Caco-2 (cell line): ENCODE results near the gene PCDHGA9. TPM values are rescaled to one million over a fixed set of nuclear protein-coding genes. Genes with fewer than 3 reads are reported as not detected.

Experiments used
- BruUV-seq: library from RNA; stranded (reverse); fragments of 400-500 nt; replicated peaks from 2 replicates; lab custom pipeline; 2021; lab: Mats Ljungman, UMichigan
- CTCF ChIA-PET: fragments of 300-600 bp; sonication (Branson Sonifier 250); formaldehyde crosslinking; loops from one replicate; lab custom pipeline; 2022; ENCODE audit warnings: antibody characterized with exemption; lab: Charles Lee
- POLR2A ChIA-PET: fragments of 300-600 bp; sonication (Branson Sonifier 250); formaldehyde crosslinking; loops from one replicate; lab custom pipeline; 2022; ENCODE audit warnings: antibody characterized with exemption; lab: Charles Lee
- DNase-seq, 2 experiments: peaks; one replicate each; pipeline versions ENCODE4 v3.0.0 to v3.0.0-alpha.2; 2020 to 2022
- H3K27me3 ChIP-seq: replicated peaks from 2 replicates; pipeline ENCODE4 v1.6.0; 2011; ENCODE audit warnings: low read length; ENCODE audit not compliant: control insufficient read depth, insufficient read depth
- H3K36me3 ChIP-seq: 2 replicates; pipeline ENCODE4 v1.5.1; 2011; ENCODE audit warnings: low read length; ENCODE audit not compliant: control insufficient read depth, insufficient read depth
- H3K4me1 ChIP-seq: fragments of 250-450 bp; sonication (Bioruptor Pico); 2 replicates; pipeline ENCODE4 v1.5.1; 2020; ENCODE audit warnings: mild to moderate bottlenecking
- H3K4me3 ChIP-seq: 2 replicates; pipeline ENCODE4 v1.5.1; 2011; ENCODE audit warnings: low read depth, mild to moderate bottlenecking, control low read depth, low read length
- H3K9me3 ChIP-seq: fragments of 250-450 bp; sonication (Bioruptor Pico); 2 replicates; pipeline ENCODE4 v1.5.1; 2020; ENCODE audit warnings: mild to moderate bottlenecking, moderate library complexity
- H3K27ac Mint-ChIP-seq: one replicate; pipeline ENCODE4 v1.8.0; 2022; ENCODE audit warnings: mixed read lengths; ENCODE audit not compliant: unreplicated experiment
- H3K27me3 Mint-ChIP-seq: one replicate; pipeline ENCODE4 v1.8.0; 2022; ENCODE audit warnings: mixed read lengths; ENCODE audit not compliant: insufficient read depth, unreplicated experiment
- H3K36me3 Mint-ChIP-seq: one replicate; pipeline ENCODE4 v1.8.0; 2022; ENCODE audit warnings: mild to moderate bottlenecking, mixed read lengths; ENCODE audit not compliant: insufficient read depth, unreplicated experiment
- H3K4me1 Mint-ChIP-seq: one replicate; pipeline ENCODE4 v1.8.0; 2022; ENCODE audit warnings: low read depth, mixed read lengths; ENCODE audit not compliant: unreplicated experiment
- H3K4me3 Mint-ChIP-seq: one replicate; pipeline ENCODE4 v1.8.0; 2022; ENCODE audit warnings: mild to moderate bottlenecking, moderate library complexity, mixed read lengths; ENCODE audit not compliant: unreplicated experiment
- H3K9me3 Mint-ChIP-seq: one replicate; pipeline ENCODE4 v1.8.0; 2022; ENCODE audit warnings: mixed read lengths; ENCODE audit not compliant: unreplicated experiment
- CTCF ChIP-seq, 2 experiments: fragments of 200-600 bp in 1 of 2; IDR thresholded peaks; 1 replicate in 1 of 2; 2 replicates in 1 of 2; pipeline versions ENCODE4 v1.5.1 to v1.8.0; 2011 to 2022; ENCODE audit warnings: antibody characterized with exemption in 1 of 2, control low read depth in 1 of 2, inconsistent platforms in 1 of 2, low read depth in 1 of 2, low read length in 1 of 2, mild to moderate bottlenecking in 1 of 2, moderate library complexity in 1 of 2; ENCODE audit not compliant: insufficient read depth in 1 of 2, severe bottlenecking in 1 of 2, unreplicated experiment in 1 of 2
- intact Hi-C: fragments of 100-400 bp; cut with micrococcal nuclease; formaldehyde crosslinking; loops from one replicate; pipeline ENCODE4 v1.10.0; 2022; ENCODE audit not compliant: unreplicated experiment
- total RNA-seq: library from RNA; stranded (reverse); gene quantifications from 2 replicates; pipeline ENCODE4 v1.2.3, GENCODE V29; 2022

Gene PCDHGA9
- total RNA-seq, 1 experiment from 2014 or later: 2.8 TPM

- no peaks in the 10 kb centered on the region for H3K27me3 ChIP-seq
- H3K9me3 ChIP-seq: no peaks in the 10 kb centered on the region
- no peak overlapping the region for H3K27ac Mint-ChIP-seq
- H3K9me3 Mint-ChIP-seq: peaks cover 28% of the 10 kb centered on the region
- no TSS peak for BruUV-seq
- no peaks in the 10 kb centered on the region for H3K4me1 ChIP-seq
- intact Hi-C loops: no loop called here
- H3K36me3 ChIP-seq: no peaks in the 10 kb centered on the region
- no peaks in the 10 kb centered on the region for H3K36me3 Mint-ChIP-seq
- no peak for DNase-seq
- no peaks in the 10 kb centered on the region for H3K4me1 Mint-ChIP-seq
- CTCF ChIA-PET: no interaction called here
- POLR2A ChIA-PET: no interaction called here
- H3K27me3 Mint-ChIP-seq: no peaks in the 10 kb centered on the region
- no peak for TF ChIP-seq CTCF (IDR thresholded peaks at IDR 0.05; ENCODE audit: insufficient read depth in 1 of 2, low read depth in 1 of 2, low read length in 1 of 2, severe bottlenecking in 1 of 2, unreplicated experiment in 1 of 2)
- no peak overlapping the region for H3K4me3 ChIP-seq
- H3K4me3 Mint-ChIP-seq: no peak overlapping the region
Measured at GRCh38 chr5:141360685-141361084, 41.9 kb upstream of the PCDHGA9 start.

- TF ChIP-seq CTCF (IDR thresholded peaks at IDR 0.05; ENCODE audit: insufficient read depth in 1 of 2, low read depth in 1 of 2, low read length in 1 of 2, severe bottlenecking in 1 of 2, unreplicated experiment in 1 of 2): no peak
- POLR2A ChIA-PET: no interaction called here
- no peak for DNase-seq
- intact Hi-C loops: no loop called here
- no peaks in the 10 kb centered on the region for H3K4me1 ChIP-seq
- Mint-ChIP-seq H3K27me3 (no peaks in the 10 kb centered on the region), H3K9me3 (peaks cover 31% of the 10 kb centered on the region), H3K4me1 (no peaks in the 10 kb centered on the region), H3K27ac (no peak overlapping the region), H3K36me3 (no peaks in the 10 kb centered on the region), H3K4me3 (no peak overlapping the region)
- H3K4me3 ChIP-seq: no peak overlapping the region
- CTCF ChIA-PET: no interaction called here
- no peaks in the 10 kb centered on the region for H3K36me3 ChIP-seq
- H3K27me3 ChIP-seq: no peaks in the 10 kb centered on the region
- H3K9me3 ChIP-seq: no peaks in the 10 kb centered on the region
- no TSS peak for BruUV-seq
Measured at GRCh38 chr5:141362719-141363118, 39.9 kb upstream of the PCDHGA9 start.

GRCh38 chr5:141363952-141364660, 38.5 kb upstream of the PCDHGA9 start, which contains the start of gene PCDHGA5:
Gene PCDHGA5 (plus strand): TSS chr5:141364162. CDS start chr5:141364331, 169 bp downstream.
- no peak for TF ChIP-seq CTCF (IDR thresholded peaks at IDR 0.05; ENCODE audit: insufficient read depth in 1 of 2, low read depth in 1 of 2, low read length in 1 of 2, severe bottlenecking in 1 of 2, unreplicated experiment in 1 of 2)
- no peaks in the 10 kb centered on the region for H3K36me3 ChIP-seq
- H3K27me3 ChIP-seq: no peaks in the 10 kb centered on the region
- no peaks in the 10 kb centered on the region for H3K27me3 Mint-ChIP-seq
- H3K27ac Mint-ChIP-seq: no peak within 1 kb of the TSS
- no peaks in the 10 kb centered on the region for H3K9me3 ChIP-seq
- intact Hi-C loops: no loop called here
- H3K4me3 Mint-ChIP-seq: no peak within 1 kb of the TSS
- POLR2A ChIA-PET: no interaction called here
- no peaks in the 10 kb centered on the region for H3K36me3 Mint-ChIP-seq
- no peaks in the 10 kb centered on the region for H3K4me1 Mint-ChIP-seq
- BruUV-seq: no TSS peak
- H3K4me3 ChIP-seq: no peak within 1 kb of the TSS
- no peak for DNase-seq
- H3K9me3 Mint-ChIP-seq: peaks cover 31% of the 10 kb centered on the region
- no peaks in the 10 kb centered on the region for H3K4me1 ChIP-seq
- CTCF ChIA-PET: interaction anchor here (1.9 kb wide), 1 partner anchor 200 kb away, joined by 6 read pairs; no protein-coding TSS in a partner anchor
